HG03280 (cell line): ENCODE results near the gene PLXNB2.
A peak's percentile ranks its signal among the peaks of the same experiment; 100 is the strongest.
"Not testable (repeated sequence)": the region's sequence is repeated elsewhere in the genome, so short reads cannot be mapped to it uniquely, and the experiment has no call there.

Source experiments
- ATAC-seq: cut with Tn5 transposase; IDR thresholded peaks from one replicate; pipeline ENCODE4 v1.9.1; 2021; ENCODE audit warnings: mild to moderate bottlenecking, moderate library complexity; ENCODE audit not compliant: unreplicated experiment

The PLXNB2 gene

DNA sequence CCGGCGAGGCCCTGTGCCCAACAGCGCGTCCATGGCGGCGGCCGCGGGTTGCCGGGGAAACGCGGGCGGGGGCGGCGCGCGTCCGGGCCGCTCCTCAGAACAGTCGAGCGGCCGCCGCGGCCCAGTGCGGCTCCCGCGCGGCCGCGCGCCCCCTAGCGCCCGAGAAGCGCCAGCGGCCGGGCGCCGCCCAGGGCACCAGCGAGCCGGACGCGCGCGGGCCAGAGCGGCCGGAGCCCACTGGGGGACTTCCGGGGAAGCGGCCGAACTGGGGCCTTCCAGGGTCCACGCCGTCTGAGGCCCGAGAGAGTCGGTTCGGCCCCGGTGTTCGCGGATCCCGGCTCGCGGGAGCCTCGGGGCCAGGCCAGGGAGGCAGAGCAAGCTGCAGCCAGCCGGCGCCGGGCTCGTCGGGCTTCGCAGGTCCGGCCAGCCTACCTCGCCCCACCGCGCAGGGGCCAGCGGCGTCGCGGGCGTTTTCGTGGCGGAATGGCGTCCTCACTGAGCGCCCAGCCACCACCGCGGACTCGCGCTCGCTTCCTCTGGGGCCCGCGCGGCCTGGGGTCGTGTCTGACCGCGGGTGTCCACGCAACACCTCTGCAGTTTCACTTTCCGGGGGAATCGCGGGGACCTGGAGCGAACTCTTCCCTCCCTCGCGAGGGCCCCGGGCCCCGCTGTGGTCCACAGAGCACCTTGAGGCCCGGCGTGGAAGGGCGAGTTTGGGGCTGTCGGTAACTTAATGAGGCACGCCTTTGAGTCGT lies 19.7 kb upstream of the PLXNB2 start, which contains the start of gene DENND6B:
TSS of gene DENND6B (minus strand) at position 57 of the 755 bp plus-strand sequence. CDS start at position 33, 24 bp downstream.
- peak; percentile 90 for ATAC-seq

DNA sequence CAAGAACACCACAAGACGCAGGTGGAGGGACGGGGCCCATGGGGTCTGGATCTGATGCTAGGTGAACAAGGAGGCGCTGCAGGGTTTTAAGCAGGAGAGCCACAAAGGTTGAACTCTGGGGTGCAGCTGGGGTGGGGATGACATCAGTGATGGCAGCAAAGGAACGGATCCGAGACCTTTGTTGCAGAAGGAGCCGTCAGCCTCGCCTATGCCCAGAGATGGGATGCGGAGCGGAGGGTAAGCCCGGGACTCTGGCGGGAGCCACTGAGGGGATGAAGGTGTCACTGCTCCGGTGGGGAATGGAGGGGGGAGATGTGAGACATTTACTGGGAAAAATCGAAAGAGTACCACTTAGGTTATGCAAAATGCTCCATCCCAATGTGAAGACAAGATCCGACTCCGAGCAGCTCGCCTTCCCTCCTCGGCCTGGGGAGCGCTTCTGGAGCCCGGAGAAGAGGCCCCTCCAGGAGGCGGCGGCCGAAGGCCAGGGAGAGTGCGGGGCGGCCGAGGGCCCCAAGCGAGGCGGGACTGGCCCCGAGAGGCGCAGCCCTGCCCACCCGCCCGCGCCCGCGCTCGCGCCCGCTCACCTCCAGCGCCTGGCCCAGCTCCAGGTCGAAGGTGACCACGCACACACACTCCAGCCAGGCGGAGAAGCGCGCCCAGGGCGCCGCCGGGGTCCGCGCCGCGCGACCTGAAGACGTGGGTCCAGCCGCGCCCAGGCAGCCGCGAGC lies 18.9 kb upstream of the PLXNB2 start:
- ATAC-seq: peak; percentile 9

DNA sequence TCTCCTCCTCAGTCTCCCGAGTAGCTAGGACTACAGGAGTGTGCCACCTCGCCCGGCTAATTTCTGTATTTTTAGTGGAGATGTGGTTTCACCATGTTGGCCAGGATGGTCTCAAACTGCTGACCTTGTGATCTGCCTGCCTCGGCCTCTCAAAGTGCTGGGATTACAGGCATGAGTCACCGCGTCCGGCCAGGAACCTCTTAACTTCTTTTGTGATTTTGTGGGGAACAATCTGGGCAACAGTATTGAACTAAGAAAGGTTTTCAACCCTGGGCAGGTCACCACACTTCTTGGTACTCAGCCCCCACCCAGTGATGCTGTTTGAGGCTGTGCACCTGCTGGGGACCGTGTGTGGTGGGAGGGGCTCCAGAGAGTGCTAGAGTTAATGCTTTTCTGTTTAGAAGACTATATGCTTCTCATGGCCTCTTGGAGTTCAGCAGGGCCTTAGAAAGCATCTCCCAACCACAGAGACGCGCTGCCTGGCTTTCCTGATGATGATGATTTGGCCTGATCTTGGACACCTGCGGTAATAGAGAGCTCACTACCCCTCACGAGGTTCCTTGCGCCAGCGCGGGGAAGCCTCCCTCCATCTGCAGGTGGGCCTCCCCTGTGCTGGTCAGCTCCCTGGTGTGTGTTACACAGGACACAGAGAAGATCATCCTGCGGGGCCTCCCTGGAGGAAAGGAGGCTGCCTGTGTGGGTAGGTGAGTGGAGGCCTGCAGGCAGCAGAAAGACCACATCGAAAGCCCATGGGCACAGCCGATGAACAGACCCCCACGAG lies 18.2 kb upstream of the PLXNB2 start:
- no peak for ATAC-seq

DNA sequence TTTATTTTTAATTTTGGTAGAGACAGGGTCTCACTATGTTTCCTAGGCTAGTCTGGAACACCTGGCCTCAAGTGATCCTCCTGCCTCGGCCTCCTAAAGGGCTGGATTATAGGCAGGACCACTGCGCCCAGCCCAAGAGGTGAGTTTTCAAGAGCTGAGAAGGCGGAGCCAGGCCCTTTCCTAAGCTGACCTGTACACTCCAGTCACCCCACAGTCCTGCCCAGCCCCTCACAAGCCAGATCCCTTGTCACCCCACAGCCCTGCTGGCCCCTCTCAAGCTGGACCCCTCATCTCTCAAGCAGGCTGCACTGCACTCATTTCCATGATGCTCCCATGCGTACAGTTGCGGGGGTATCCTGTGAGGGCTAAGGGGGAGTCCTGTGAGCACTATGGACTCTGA lies 16.5 kb upstream of the PLXNB2 start:
- no peak for ATAC-seq

DNA sequence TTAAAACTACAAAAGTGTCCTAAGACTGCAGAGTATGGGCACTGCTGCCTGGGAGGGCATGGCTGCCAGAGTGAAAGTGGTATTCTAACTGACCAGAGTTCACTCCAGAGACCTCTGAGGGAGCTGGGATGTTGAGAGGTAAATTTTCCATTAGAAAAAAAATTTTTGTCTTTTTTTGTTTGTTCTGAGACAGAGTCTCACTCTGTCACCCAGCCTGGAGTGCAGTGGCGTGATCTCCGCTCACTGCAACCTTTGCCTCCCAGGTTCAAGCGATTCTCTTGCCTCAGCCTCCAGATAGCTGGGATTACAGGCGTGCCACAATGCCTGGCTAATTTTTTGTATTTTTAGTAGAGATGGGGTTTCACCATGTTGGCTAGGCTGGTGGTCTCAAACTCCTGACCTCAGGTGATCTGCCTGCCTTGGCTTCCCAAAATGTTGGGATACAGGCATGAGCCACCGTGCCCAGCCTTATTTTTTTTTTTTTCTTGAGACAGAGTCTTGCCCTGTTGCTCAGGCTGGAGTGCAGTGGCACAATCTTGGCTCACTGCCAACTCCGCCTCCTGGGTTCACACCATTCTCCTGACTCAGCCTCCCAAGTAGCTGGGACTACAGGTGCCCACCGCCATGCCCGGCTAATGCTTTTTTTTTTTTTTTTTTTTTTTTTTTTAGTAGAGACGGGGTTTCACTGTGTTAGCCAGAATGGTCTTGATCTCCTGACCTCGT lies 15.1 kb upstream of the PLXNB2 start:
- ATAC-seq: not testable (repeated sequence)

DNA sequence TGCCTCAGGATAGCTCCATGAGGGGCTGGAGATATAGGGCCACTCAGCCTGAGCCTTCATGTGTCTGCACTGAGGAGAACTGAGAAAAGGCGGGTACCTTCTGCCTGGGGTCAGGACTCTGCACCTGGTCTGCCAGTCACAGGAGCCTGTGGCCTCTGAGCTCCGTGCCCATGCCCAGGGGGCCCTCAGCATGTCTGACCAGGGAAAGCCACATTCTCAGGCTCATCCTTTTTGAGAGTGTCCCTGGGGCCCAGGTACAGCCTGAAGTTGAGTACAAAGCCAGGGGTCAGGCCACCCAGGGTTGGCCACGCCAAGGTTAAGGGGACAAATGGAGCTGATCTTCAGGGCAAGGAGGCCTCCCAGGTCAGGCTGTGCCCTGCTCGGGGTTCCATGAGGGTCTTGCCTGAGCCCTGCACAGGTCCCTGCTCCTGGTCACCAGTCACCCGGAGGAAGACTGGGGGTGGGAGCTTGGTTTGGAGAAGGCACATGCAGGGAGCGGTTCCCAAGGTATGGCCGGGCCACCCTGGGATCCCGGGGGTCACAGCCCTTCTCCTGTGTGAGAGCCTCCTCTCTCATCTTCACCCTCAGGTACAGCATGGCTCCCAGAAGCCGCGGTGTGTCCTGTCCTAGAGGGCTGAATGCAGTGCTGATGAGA lies 13.4 kb upstream of the PLXNB2 start:
- ATAC-seq: no peak

DNA sequence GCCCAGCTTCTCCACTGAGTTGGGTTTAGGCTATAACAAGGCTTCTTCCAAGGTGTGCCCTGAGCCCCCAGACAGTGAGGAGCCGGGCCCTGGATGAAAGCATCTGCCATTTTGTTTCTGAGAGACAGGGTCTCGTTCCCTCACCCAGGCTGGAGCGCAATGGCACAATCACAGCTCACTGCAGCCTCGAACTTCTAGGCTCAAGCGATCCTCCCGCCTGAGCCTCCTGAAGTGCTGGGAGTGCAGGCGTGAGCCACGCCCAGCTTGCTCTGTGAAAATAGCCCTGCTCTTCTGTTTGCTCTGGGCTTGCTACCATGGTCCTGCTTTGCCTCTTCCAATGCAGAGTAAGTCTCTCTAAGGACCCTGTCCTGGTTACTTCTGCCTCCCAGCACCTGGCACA lies 12.7 kb upstream of the PLXNB2 start:
- ATAC-seq: no peak

DNA sequence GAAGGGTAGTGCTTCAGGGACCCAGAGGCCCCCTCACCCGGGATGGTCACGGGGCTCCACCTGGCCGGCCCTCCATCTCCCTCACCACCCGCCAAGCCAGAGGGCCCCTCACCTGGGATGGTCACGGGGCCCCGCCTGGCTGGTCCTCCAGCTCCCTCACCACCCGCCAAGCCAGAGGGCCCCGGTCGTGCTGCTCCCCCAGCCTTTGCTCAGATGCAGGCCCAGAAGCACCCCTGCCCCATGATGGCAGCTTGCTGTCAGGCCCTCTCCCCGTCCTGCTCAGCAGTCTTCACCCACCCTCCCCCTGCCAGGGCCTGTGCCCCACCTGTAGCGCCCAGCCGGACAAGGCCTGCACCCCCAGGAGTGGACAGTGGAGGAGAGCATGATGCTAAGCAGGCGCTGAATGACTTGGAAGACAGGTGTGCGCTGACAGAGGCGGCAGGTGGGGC lies 12.1 kb upstream of the PLXNB2 start:
- ATAC-seq: no peak

DNA sequence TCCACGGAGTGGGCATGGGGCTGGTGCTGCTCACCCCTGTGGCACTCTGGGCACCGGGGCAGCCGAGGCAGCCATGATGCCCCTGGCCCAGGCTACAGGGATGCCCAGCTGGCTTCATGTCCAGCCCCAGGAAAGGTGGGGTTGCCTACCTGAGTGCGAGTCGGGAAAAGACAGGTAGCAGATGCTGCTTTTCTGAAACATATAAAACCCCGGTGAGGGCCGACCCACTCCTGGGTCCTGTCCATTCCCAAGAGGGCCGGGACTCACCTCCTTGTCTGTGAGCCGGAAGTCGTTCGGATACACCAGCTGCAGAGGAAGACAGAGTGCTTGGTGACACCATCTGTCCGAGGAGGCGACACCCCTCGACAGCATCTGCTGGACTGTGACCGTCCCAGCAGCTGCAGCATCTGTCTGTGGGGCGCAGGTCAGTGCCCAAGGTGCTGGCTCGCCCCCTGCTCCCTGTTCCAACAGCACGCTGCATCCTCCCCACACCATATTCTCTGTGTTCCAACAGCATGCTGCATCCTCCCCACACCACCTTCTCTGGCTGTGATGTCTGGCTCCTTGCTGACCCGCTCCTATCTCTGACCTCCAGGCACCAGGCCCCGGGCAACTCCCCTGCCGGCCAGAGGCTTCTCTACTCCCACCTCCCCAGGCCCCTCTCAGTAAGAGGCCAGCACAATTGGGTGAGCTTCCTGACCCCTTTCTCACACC lies 11.4 kb upstream of the PLXNB2 start:
- ATAC-seq: no peak

DNA sequence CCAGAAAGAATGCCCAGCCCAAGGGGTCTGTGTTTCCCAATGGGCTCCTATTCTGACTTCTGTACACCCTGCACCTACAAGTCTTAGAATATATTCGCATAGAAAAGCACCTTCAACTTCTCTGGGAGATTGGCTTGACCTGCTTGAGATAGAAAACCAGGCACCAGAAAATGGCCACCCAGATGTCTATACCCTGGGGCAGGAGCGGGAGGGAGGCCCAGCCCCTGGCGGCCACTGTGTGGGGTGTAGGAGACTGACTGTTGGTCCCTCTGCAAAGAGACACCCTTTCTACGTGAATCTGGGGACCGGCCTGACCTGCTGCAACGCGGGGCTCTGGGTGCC lies 10.9 kb upstream of the PLXNB2 start:
- no peak for ATAC-seq

DNA sequence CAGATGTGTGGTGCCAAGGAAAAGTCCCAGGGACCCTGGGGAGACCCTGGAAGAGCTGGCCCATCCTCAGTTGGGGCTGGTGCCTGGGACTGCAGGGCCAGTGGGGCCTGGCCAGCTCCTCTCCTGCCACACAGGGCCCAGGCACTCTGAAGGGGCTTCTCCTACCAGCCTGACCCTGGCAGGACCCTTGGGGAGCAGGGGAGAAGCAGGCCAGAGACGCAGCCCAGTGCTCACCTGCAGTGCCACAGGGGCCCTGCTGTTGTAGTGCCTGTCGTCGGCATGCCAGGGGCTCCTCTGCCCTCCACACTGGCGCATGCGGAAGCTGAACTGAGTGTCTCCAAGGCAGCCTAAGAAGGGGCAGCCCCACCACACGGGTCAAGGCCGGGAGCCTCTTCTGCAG lies 10.2 kb upstream of the PLXNB2 start:
- no peak for ATAC-seq

DNA sequence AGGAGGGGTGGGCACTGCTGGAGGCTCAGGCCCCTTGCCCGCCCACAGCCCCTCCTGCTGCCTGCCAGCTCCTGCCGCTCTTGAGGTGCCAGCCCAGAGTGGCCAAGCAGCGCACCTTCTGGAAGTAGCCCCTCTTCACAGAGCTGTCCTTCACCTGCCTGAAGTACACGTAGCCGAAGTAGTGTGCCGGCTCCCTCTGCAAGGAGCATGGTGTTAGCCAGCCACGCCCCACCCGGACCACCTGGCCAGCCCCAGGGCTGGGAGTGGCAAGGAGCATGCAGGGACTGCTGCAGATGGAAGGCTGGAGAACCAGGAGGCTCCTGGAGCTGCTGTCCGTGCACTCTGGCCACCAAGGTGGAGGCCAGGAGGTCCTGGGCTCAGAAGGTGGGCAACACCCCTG lies 9.7 kb upstream of the PLXNB2 start:
- ATAC-seq: no peak

DNA sequence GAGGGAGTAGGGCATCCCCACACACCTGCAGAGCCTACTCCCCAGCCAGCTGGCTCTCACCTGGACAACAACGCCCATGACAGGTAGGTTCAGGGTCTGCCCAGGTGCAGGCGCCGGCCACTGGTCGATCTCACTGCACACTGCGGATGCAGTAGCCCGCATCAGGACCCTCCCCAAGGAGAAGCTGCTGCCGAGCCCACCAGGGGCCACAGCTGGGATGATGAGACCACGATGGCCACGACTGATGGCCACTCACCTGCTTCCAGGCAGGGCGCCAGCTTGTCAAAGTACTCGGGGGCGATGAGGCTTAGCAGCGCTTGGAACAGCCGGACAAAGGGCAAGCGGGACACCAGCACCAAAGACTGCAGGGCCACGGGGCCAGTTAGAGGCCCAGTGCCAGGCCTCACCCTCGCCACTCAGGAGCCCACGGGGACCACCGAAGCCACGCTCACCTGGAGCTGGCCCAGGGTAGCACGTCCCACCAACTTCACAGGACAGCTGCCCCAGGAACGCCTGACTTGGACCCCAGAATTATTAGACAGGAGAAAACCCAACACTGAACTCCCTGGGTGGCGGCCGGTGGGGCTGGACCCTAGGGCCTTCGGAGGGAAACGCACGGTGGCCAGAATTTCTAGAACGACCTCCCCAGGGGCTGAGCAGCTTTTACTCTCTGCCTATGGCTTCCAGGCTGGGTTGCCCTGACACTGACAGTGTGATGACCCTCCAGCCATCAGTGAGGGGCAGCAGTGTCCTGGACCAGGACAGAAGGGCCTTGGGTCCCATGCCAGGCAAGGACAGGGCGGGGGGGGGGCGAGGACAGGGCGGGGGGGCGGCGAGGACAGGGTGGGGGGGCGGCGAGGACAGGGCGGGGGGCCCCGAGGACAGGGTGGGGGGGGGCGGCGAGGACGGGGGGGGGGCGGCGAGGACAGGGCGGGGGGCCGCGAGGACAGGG lies 8.9 kb upstream of the PLXNB2 start:
- ATAC-seq: no peak

DNA sequence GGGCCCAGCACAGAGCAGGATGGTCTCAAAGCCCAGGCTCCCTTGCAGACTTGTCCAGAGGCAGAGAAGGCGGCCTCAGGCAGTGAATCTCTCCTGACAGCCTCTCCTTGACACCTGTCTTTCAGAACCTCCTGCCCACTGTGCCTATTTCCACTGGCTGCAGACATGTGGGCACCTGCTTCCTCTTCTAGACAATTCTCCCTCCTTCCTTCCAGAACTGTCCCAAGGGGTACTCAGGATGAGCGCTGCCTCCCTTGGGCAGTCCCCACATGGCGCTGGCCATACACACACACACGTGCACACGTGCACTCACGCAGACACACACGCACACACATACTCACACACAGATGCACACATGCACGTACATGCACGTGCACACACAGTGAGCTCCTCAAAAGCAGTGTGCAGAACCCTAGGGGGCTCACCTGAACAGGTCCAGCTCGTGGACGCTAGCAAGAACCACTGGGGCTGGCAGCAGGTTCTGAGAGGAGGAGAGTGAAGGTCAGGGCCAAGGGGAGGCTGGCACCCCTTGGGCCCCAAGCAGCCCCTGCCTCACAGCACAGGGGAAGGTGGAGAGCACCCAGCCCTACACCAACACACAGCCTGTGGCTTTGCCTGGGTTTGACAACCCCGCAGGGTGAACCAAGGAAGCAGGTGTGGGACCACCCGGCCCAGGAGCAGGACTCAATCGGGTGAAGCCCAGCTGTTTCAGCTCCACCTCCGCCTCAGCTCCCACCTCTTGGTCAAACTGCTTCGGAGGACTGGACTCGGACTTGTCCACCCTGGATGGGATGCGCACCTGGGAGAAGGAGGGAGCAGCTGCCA lies 8.1 kb upstream of the PLXNB2 start:
- no peak for ATAC-seq

DNA sequence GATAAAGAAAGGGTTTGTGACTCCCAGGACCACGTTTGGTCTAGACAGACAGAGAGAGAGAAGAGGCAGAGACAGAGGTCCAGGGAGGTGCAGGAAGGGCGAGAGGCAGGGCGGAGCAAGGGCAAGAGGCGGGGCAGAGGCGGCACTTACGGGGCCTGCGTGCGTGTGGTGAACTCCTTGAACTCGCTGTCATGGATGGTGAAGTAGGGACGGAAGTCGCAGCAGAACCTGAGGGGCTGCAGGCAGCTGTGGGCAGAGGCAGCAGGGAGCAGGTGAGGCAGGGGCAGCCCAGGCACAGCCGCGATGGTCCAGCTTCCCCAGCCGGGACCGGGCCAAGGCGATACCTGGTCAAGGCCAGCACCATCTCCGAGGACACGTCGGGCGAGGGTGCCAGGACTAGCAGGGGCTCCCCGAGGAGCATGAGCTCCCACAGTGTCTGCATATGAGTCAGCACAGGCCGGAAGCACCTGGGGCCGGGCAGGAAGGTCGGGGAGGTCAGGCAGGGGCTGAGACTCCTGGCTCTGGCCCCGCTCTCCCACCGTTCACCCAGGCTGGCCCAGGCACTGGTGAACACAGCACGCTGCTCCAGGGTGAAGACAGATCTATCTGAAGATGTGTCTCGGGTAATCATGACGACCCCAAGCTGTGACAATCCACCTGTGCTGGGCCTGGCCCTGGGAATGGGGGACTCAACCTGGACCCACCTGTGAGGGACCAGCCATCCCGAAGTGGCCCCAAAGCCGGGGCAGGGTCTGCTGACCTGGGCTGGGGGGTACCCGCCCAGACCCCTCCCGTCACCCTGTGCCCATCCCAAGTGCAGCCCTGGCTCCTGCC lies 7.2 kb upstream of the PLXNB2 start:
- peak; percentile 71 for ATAC-seq

DNA sequence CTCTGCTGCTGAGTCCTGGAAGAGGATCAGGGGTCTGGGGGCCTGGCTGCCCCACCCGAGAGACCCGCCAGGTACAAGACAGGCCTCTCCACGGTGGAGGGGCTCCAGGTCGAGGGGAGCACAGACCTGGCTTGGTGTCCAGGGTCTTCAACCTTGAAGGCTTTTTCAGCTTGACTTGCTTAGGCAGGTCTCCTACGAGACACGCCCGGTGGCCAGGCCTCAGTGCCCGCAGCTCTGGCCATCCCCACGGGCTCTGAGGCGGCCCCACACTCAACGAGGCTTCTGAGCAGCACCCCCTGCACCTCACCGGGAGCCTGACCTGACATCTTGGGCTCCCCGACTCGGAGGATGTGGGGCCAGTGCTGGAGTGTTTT lies 6.6 kb upstream of the PLXNB2 start:
- no peak for ATAC-seq

DNA sequence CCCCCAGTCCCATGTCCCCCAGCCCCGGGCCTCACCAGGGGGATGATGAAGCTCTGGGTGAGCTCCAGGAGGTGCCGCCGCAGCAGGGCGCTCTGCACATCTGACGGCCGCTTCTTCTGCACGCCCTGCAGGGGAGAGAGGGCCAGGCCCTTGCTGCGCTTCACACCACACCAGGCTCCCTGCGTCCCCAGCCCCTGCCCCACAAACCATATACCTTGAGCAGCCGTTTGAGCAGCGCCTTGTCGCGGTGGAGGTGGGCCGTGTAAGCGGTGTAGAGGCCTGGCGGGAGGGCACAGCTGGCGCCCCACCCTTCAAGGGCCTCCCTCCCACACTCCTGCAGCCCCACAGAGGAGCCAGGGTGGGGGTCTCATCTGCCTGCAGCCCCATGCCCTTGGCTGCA lies 6.2 kb upstream of the PLXNB2 start:
- ATAC-seq: no peak
